Breast epithelium (tissue), 3 donors: ENCODE results near the gene INPPL1.

ENCODE experiments used
- POLR2A ChIP-seq: fragments of 450-650 bp; IDR thresholded peaks from one replicate; pipeline ENCODE4 v1.6.1; 2016; ENCODE audit warnings: antibody characterized with exemption, mild to moderate bottlenecking, moderate library complexity
- POLR2AphosphoS5 ChIP-seq, 3 donors: sonication (generic); formaldehyde crosslinking; IDR thresholded peaks; one replicate each; pipeline ENCODE4 v1.6.1; 2017; ENCODE audit warnings: antibody characterized with exemption in 3 of 3
- TF ChIP-seq, protein P1 (sequence below), 3 donors: fragments of 450-650 bp; IDR thresholded peaks; one replicate each; pipeline ENCODE4 v1.5.1; 2016 to 2017; ENCODE audit warnings: antibody characterized with exemption in 3 of 3, mild to moderate bottlenecking in 3 of 3, moderate library complexity in 3 of 3

DNA sequence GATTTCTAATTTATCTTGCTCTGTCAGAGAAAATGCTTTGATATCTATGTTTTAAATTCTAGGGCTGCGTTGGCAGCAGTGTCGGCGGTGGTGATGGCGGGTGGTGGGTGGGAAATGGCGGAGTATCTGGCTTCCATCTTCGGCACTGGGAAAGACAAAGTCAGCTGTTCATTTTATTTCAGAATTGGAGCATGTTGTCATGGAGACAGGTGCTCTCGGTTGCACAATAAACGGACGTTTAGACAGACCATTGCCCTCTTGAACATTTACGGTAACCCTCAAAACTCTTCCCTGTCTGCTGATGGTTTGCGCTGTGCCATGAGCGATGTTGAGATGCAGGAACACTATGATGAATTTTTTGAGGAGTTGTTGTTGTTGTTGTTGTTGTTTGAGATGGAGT, 55.5 kb downstream of the INPPL1 start:
- TF ChIP-seq, protein P1, sequence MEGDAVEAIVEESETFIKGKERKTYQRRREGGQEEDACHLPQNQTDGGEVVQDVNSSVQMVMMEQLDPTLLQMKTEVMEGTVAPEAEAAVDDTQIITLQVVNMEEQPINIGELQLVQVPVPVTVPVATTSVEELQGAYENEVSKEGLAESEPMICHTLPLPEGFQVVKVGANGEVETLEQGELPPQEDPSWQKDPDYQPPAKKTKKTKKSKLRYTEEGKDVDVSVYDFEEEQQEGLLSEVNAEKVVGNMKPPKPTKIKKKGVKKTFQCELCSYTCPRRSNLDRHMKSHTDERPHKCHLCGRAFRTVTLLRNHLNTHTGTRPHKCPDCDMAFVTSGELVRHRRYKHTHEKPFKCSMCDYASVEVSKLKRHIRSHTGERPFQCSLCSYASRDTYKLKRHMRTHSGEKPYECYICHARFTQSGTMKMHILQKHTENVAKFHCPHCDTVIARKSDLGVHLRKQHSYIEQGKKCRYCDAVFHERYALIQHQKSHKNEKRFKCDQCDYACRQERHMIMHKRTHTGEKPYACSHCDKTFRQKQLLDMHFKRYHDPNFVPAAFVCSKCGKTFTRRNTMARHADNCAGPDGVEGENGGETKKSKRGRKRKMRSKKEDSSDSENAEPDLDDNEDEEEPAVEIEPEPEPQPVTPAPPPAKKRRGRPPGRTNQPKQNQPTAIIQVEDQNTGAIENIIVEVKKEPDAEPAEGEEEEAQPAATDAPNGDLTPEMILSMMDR (IDR thresholded peaks at IDR 0.05): no peak
- no peak for TF ChIP-seq POLR2A
- TF ChIP-seq POLR2AphosphoS5 (IDR thresholded peaks at IDR 0.05): no peak
